Stimulated activated CD4-positive, alpha-beta T cell treated with anti-CD3 and anti-CD28 coated beads, Interleukin-12 subunit alpha, Interleukin-12 subunit beta, amount 100 ng/mL, for 24 hours (primary cell): ENCODE measurements around the gene CASQ1.

Experiments used
- DNase-seq, 2 experiments: peaks; one replicate each; pipeline ENCODE4 v3.0.0-alpha.2; 2020; ENCODE audit warnings: low read depth in 2 of 2

CASQ1 gene

GRCh38 chr1:160189649-160190625 lies at the start of gene CASQ1:
TSS of gene CASQ1 (plus strand) at chr1:160190575. CDS start at chr1:160190752, 177 bp downstream.
- DNase-seq = no peak

- no peak for DNase-seq
Observed at GRCh38 chr1:160143695-160144094, 46.7 kb upstream of the CASQ1 start.

GRCh38 chr1:160144921-160145320 lies 45.5 kb upstream of the CASQ1 start:
- no peak for DNase-seq

GRCh38 chr1:160146107-160146506 lies 44.3 kb upstream of the CASQ1 start:
- DNase-seq = no peak

GRCh38 chr1:160148121-160148520 lies 42.3 kb upstream of the CASQ1 start:
- no peak for DNase-seq

GRCh38 chr1:160149233-160149632 lies 41.1 kb upstream of the CASQ1 start:
- DNase-seq = no peak

GRCh38 chr1:160149716-160150115 lies 40.7 kb upstream of the CASQ1 start:
- DNase-seq = no peak

- DNase-seq = no peak
Observed at GRCh38 chr1:160151303-160151702, 39.1 kb upstream of the CASQ1 start, which contains the start of gene ATP1A4. TSS of gene ATP1A4 (plus strand) at chr1:160151603. CDS start at chr1:160152041, 438 bp downstream.

- DNase-seq = no peak
Observed at GRCh38 chr1:160154790-160155189, 35.6 kb upstream of the CASQ1 start.

- no peak for DNase-seq
Observed at GRCh38 chr1:160156361-160156760, 34.0 kb upstream of the CASQ1 start.

- DNase-seq = no peak
Observed at GRCh38 chr1:160157174-160157573, 33.2 kb upstream of the CASQ1 start.

GRCh38 chr1:160158031-160158430 lies 32.3 kb upstream of the CASQ1 start:
- no peak for DNase-seq

GRCh38 chr1:160158534-160158933 lies 31.8 kb upstream of the CASQ1 start:
- DNase-seq = no peak

GRCh38 chr1:160159846-160160245 lies 30.5 kb upstream of the CASQ1 start:
- no peak for DNase-seq

- no peak for DNase-seq
Observed at GRCh38 chr1:160161965-160162705, 28.2 kb upstream of the CASQ1 start.

GRCh38 chr1:160162931-160163330 lies 27.4 kb upstream of the CASQ1 start:
- DNase-seq = no peak

- DNase-seq = no peak
Observed at GRCh38 chr1:160163615-160164014, 26.8 kb upstream of the CASQ1 start.

GRCh38 chr1:160164121-160164520 lies 26.3 kb upstream of the CASQ1 start:
- DNase-seq = no peak

- DNase-seq = no peak
Observed at GRCh38 chr1:160166166-160166868, 24.1 kb upstream of the CASQ1 start.

- no peak for DNase-seq
Observed at GRCh38 chr1:160167056-160167455, 23.3 kb upstream of the CASQ1 start.

- no peak for DNase-seq
Observed at GRCh38 chr1:160167580-160167979, 22.8 kb upstream of the CASQ1 start.

- DNase-seq = no peak
Observed at GRCh38 chr1:160168016-160168415, 22.4 kb upstream of the CASQ1 start.
